ENCODE data around the gene FUBP1.
A peak's percentile ranks its signal among the peaks of the same experiment; 100 is the strongest.

The FUBP1 gene

DNA sequence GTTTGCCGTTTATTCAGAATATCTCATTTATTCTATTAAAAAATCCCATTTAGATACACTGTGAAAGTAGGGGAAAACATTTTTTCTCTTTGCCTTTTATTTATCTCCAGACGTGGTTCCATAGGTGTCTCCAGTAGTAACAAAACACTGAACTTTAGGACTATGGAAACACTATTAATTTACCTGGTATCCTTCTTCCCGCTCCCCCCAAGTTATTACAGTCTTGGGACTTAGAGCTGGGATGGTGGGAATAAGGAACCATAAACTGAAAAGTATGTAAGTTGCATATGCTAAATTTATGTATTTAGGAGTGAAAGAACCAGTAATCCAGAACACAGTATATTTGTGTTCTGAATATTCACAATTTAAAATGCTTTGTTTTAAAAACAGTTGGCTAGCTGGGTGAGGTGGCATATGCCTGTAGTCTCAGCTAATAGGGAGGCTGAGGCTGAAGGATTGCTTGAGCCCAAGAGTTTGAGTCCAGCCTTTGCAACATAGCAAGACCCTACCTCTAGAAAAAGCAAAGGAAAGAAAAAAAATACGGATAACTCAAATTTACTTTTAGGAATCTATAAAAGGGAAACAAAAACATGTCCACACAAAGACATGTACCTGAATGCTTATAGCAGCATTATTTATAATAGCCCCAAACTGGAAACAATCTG is 28.9 kb upstream of the FUBP1 start:
- DNase-seq (ENCODE audit: low read depth, low spot score): no peak
- Histone ChIP-seq H3K9ac (ENCODE audit: insufficient read length, low read depth) (no peak overlapping the region), H3K9me3 (ENCODE audit: insufficient read depth, low read length) (no peaks in the 10 kb centered on the region), H3K36me3 (ENCODE audit: insufficient read depth, insufficient read length, low read length) (peaks cover 6% of the 10 kb centered on the region), H3K4me3 (ENCODE audit: insufficient read length, low read depth) (no peak overlapping the region), H3K4me1 (ENCODE audit: insufficient read depth, insufficient read length) (no peaks in the 10 kb centered on the region), H3K27me3 (ENCODE audit: insufficient read depth, insufficient read length) (no peaks in the 10 kb centered on the region)
- TF ChIP-seq YY1 (IDR thresholded peaks at IDR 0.05; ENCODE audit: insufficient read depth, insufficient read length): no peak
- no peak for TF ChIP-seq ZNF274 (IDR thresholded peaks at IDR 0.05; ENCODE audit: low read depth, low read length)
- TF ChIP-seq SUZ12 (IDR thresholded peaks at IDR 0.05; ENCODE audit: extremely low read depth, insufficient read depth, insufficient read length): no peak

DNA sequence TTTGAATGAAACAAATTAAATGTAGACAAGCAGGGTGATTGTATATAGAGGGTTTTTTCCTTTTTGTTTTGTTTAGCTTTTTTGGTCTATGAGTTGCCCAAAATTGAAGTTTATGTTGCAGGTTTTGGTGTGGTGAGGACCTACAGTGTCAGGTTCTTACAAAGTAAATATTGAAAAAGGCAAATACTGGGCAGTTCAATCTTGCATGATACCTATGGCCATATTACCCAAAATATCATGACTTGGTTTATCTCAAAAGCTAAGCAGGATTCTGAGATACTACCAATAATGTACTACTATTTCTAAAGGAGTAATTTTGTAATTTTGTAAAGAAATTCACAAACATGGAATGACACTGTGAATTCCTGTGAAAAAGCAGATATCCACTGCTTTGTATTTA is 27.6 kb upstream of the FUBP1 start:
- Histone ChIP-seq H3K4me1 (ENCODE audit: insufficient read depth, insufficient read length) (no peaks in the 10 kb centered on the region), H3K27me3 (ENCODE audit: insufficient read depth, insufficient read length) (no peaks in the 10 kb centered on the region), H3K36me3 (ENCODE audit: insufficient read depth, insufficient read length, low read length) (peaks cover 4% of the 10 kb centered on the region), H3K9ac (ENCODE audit: insufficient read length, low read depth) (peak overlapping the region; percentile 21), H3K9me3 (ENCODE audit: insufficient read depth, low read length) (no peaks in the 10 kb centered on the region), H3K4me3 (ENCODE audit: insufficient read length, low read depth) (no peak overlapping the region)
- TF ChIP-seq SUZ12 (IDR thresholded peaks at IDR 0.05; ENCODE audit: extremely low read depth, insufficient read depth, insufficient read length) (no peak), ZNF274 (IDR thresholded peaks at IDR 0.05; ENCODE audit: low read depth, low read length) (no peak), YY1 (IDR thresholded peaks at IDR 0.05; ENCODE audit: insufficient read depth, insufficient read length) (no peak)
- DNase-seq (ENCODE audit: low read depth, low spot score): no peak

DNA sequence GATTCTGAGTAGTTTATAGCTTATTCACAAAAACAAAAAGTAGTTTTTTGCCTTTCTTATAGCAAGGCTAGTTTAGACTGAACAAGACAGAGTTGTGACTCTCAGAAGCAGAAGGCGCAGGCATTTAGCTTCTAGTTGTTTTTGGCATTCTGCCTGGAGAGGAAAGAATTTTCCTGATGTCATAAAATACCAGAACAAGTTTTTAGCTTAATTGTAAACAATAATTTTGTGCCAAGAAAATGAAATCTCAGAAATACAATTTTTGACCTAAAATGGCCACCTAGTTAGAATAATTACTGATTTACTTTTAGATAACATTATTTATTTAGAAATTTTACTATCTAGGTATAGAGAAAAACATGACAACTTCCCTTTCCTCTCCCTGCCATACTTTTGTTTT is 26.9 kb upstream of the FUBP1 start:
- no peaks in the 10 kb centered on the region for H3K4me1 ChIP-seq (ENCODE audit: insufficient read depth, insufficient read length)
- peaks cover 4% of the 10 kb centered on the region for H3K36me3 ChIP-seq (ENCODE audit: insufficient read depth, insufficient read length, low read length)
- H3K9me3 ChIP-seq (ENCODE audit: insufficient read depth, low read length): no peaks in the 10 kb centered on the region
- no peak for TF ChIP-seq ZNF274 (IDR thresholded peaks at IDR 0.05; ENCODE audit: low read depth, low read length)
- TF ChIP-seq YY1 (IDR thresholded peaks at IDR 0.05; ENCODE audit: insufficient read depth, insufficient read length): no peak
- no peak for TF ChIP-seq SUZ12 (IDR thresholded peaks at IDR 0.05; ENCODE audit: extremely low read depth, insufficient read depth, insufficient read length)
- H3K27me3 ChIP-seq (ENCODE audit: insufficient read depth, insufficient read length): no peaks in the 10 kb centered on the region
- peak overlapping the region; percentile 38 for H3K4me3 ChIP-seq (ENCODE audit: insufficient read length, low read depth)
- peak overlapping the region; percentile 6 for H3K9ac ChIP-seq (ENCODE audit: insufficient read length, low read depth)
- no peak for DNase-seq (ENCODE audit: low read depth, low spot score)

DNA sequence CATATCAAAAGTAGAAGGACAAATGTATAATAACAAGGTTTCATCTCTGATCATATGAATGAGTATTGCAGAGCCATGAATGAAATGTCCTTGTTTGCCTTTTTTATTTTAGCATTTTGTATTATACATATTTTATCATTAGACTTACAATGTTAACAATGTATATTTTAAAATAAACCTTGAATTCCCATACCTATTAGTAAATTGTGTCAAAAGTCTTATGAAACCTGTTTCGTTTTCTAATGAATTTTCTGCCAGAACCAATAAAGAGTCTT is 26.5 kb upstream of the FUBP1 start:
- no peaks in the 10 kb centered on the region for H3K4me1 ChIP-seq (ENCODE audit: insufficient read depth, insufficient read length)

GRCh38 chr1:78004719-78005447 is 26.0 kb upstream of the FUBP1 start, which contains the start of gene DNAJB4:
TSS of gene DNAJB4 (plus strand) at chr1:78004939. CDS start at chr1:78005111, 172 bp downstream.
- no peaks in the 10 kb centered on the region for H3K27me3 ChIP-seq (ENCODE audit: insufficient read depth, insufficient read length)
- no peak for TF ChIP-seq ZNF274 (IDR thresholded peaks at IDR 0.05; ENCODE audit: low read depth, low read length)
- TF ChIP-seq YY1 (IDR thresholded peaks at IDR 0.05; ENCODE audit: insufficient read depth, insufficient read length): no peak
- no peak for TF ChIP-seq SUZ12 (IDR thresholded peaks at IDR 0.05; ENCODE audit: extremely low read depth, insufficient read depth, insufficient read length)
- H3K36me3 ChIP-seq (ENCODE audit: insufficient read depth, insufficient read length, low read length): no peaks in the 10 kb centered on the region
- DNase-seq (ENCODE audit: low read depth, low spot score): peak; percentile 70
- no peaks in the 10 kb centered on the region for H3K4me1 ChIP-seq (ENCODE audit: insufficient read depth, insufficient read length)
- peak within 1 kb of the TSS; percentile 38 for H3K4me3 ChIP-seq (ENCODE audit: insufficient read length, low read depth)
- peak within 1 kb of the TSS; percentile 6 for H3K9ac ChIP-seq (ENCODE audit: insufficient read length, low read depth)
- H3K9me3 ChIP-seq (ENCODE audit: insufficient read depth, low read length): no peaks in the 10 kb centered on the region

More for the DNA sequence above, 26.5 kb upstream of the FUBP1 start:
- Histone ChIP-seq H3K9me3 (ENCODE audit: insufficient read depth, low read length) (no peaks in the 10 kb centered on the region), H3K9ac (ENCODE audit: insufficient read length, low read depth) (peak overlapping the region; percentile 6), H3K36me3 (ENCODE audit: insufficient read depth, insufficient read length, low read length) (peaks cover 4% of the 10 kb centered on the region), H3K27me3 (ENCODE audit: insufficient read depth, insufficient read length) (no peaks in the 10 kb centered on the region), H3K4me3 (ENCODE audit: insufficient read length, low read depth) (peak overlapping the region; percentile 38)
- TF ChIP-seq YY1 (IDR thresholded peaks at IDR 0.05; ENCODE audit: insufficient read depth, insufficient read length): no peak
- no peak for TF ChIP-seq ZNF274 (IDR thresholded peaks at IDR 0.05; ENCODE audit: low read depth, low read length)
- no peak for TF ChIP-seq SUZ12 (IDR thresholded peaks at IDR 0.05; ENCODE audit: extremely low read depth, insufficient read depth, insufficient read length)
- no peak for DNase-seq (ENCODE audit: low read depth, low spot score)

GRCh38 chr1:78003882-78004718 is 25.2 kb upstream of the FUBP1 start:
- peak; percentile 51 for DNase-seq (ENCODE audit: low read depth, low spot score)
- H3K36me3 ChIP-seq (ENCODE audit: insufficient read depth, insufficient read length, low read length): no peaks in the 10 kb centered on the region
- no peaks in the 10 kb centered on the region for H3K4me1 ChIP-seq (ENCODE audit: insufficient read depth, insufficient read length)

More at GRCh38 chr1:78003882-78004718, 25.2 kb upstream of the FUBP1 start:
- Histone ChIP-seq H3K9ac (ENCODE audit: insufficient read length, low read depth) (peak overlapping the region; percentile 6), H3K9me3 (ENCODE audit: insufficient read depth, low read length) (no peaks in the 10 kb centered on the region), H3K27me3 (ENCODE audit: insufficient read depth, insufficient read length) (no peaks in the 10 kb centered on the region), H3K4me3 (ENCODE audit: insufficient read length, low read depth) (peak overlapping the region; percentile 38)
- TF ChIP-seq YY1 (IDR thresholded peaks at IDR 0.05; ENCODE audit: insufficient read depth, insufficient read length) (no peak), ZNF274 (IDR thresholded peaks at IDR 0.05; ENCODE audit: low read depth, low read length) (no peak), SUZ12 (IDR thresholded peaks at IDR 0.05; ENCODE audit: extremely low read depth, insufficient read depth, insufficient read length) (no peak)

Data from NT2/D1 (cell line).